Muscle layer of colon (tissue), 2 donors: Measurements from ENCODE around the gene KRTAP4-2.
"Not testable (repeated sequence)": the region's sequence is repeated elsewhere in the genome, so short reads cannot be mapped to it uniquely, and the experiment has no call there.

Experiments
- H3K27ac ChIP-seq: one replicate; pipeline ENCODE4 v1.7.0; 2013; ENCODE audit warnings: low read depth, mild to moderate bottlenecking, low read length, moderate library complexity
- H3K27me3 ChIP-seq, 2 donors: one replicate each; pipeline ENCODE4 v1.7.0; 2013; ENCODE audit warnings: low read length in 2 of 2, mild to moderate bottlenecking in 2 of 2; ENCODE audit not compliant: insufficient read depth in 2 of 2, control insufficient read depth in 1 of 2
- H3K36me3 ChIP-seq: one replicate; pipeline ENCODE4 v1.7.0; 2013; ENCODE audit warnings: mild to moderate bottlenecking, low read length; ENCODE audit not compliant: insufficient read depth
- H3K4me1 ChIP-seq: one replicate; pipeline ENCODE4 v1.7.0; 2013; ENCODE audit warnings: mild to moderate bottlenecking, low read length; ENCODE audit not compliant: insufficient read depth
- H3K4me3 ChIP-seq, 2 donors: one replicate each; pipeline ENCODE4 v1.7.0; 2013; ENCODE audit warnings: low read length in 2 of 2, low read depth in 1 of 2, mild to moderate bottlenecking in 1 of 2, moderate library complexity in 1 of 2
- H3K9ac ChIP-seq: one replicate; pipeline ENCODE4 v1.7.0; 2013; ENCODE audit warnings: low read length
- H3K9me3 ChIP-seq: one replicate; pipeline ENCODE4 v1.7.0; 2013; ENCODE audit warnings: mild to moderate bottlenecking, low read length
- donor health status: abdominal sarcoma.
- donor health status: Adenocarcinoma of cecum.

Gene KRTAP4-2

GRCh38 chr17:41139865-41140264 lies 38.2 kb downstream of the KRTAP4-2 start:
- not testable (repeated sequence) for H3K27me3 ChIP-seq, H3K4me1 ChIP-seq, H3K27ac ChIP-seq, H3K9me3 ChIP-seq, H3K9ac ChIP-seq, H3K36me3 ChIP-seq, H3K4me3 ChIP-seq

- H3K27ac ChIP-seq, result no peak overlapping the region
- H3K27me3 ChIP-seq, result no peaks in the 10 kb centered on the region
- H3K9me3 ChIP-seq, result no peaks in the 10 kb centered on the region
- no peak overlapping the region for H3K4me3 ChIP-seq
- no peaks in the 10 kb centered on the region for H3K36me3 ChIP-seq
- no peak overlapping the region for H3K9ac ChIP-seq
- H3K4me1 ChIP-seq, result no peaks in the 10 kb centered on the region
Measured at GRCh38 chr17:41133880-41134735, 43.9 kb downstream of the KRTAP4-2 start.

- no peaks in the 10 kb centered on the region for H3K9me3 ChIP-seq
- no peak overlapping the region for H3K9ac ChIP-seq
- H3K4me1 ChIP-seq, result no peaks in the 10 kb centered on the region
- H3K27ac ChIP-seq, result no peak overlapping the region
- H3K27me3 ChIP-seq, result no peaks in the 10 kb centered on the region
- no peak overlapping the region for H3K4me3 ChIP-seq
- H3K36me3 ChIP-seq, result no peaks in the 10 kb centered on the region
Measured at GRCh38 chr17:41131979-41132378, 46.0 kb downstream of the KRTAP4-2 start.
